SK-N-MC (cell line): ENCODE results near the gene ATG2A.

ENCODE experiments used
- EZH2 ChIP-seq: fragments of 200-600 bp; sonication (generic); IDR thresholded peaks from one replicate; pipeline ENCODE4 v1.6.1; 2017; ENCODE audit warnings: antibody characterized with exemption
- FOXP2 ChIP-seq: optimal IDR thresholded peaks from 2 replicates; pipeline ENCODE3; 2011; ENCODE audit warnings: mild to moderate bottlenecking, moderate library complexity; ENCODE audit not compliant: insufficient read depth; ENCODE audit errors: extremely low read length, control extremely low read depth
- POLR2AphosphoS5 ChIP-seq: IDR thresholded peaks from 2 replicates; pipeline ENCODE4 v1.6.1; 2012; ENCODE audit warnings: mild to moderate bottlenecking, low read depth, low read length, borderline replicate concordance

- TF ChIP-seq POLR2AphosphoS5 (no peak), EZH2 (no peak), FOXP2 (no peak)
Observed at GRCh38 chr11:64868904-64869570, 48.0 kb downstream of the ATG2A start.
